Cardiac septum (tissue), 1 donor: ENCODE measurements around the gene GVQW3. TPM values are rescaled to one million over a fixed set of nuclear protein-coding genes. Genes with fewer than 3 reads are reported as not detected.

Source experiments
- DNase-seq: peaks from one replicate; pipeline ENCODE4 v3.0.0-alpha.2; 2020; ENCODE audit warnings: low spot score
- intact Hi-C: fragments of 100-400 bp; cut with DNase I; formaldehyde crosslinking; loops from one replicate; pipeline ENCODE4 v1.14.0; 2022
- total RNA-seq: library from RNA; stranded (reverse); fragmentation: NEBNext Ultra II Directional; extraction: Animal tissue kit (Norgen Biotek cat#: 25700); gene quantifications from one replicate; pipeline ENCODE4 v1.2.1, GENCODE V29; 2021
- donor health status: DM: no; HTN: no; CAD: no.

Gene GVQW3
- total RNA-seq, 1 donor from 2014 or later = 0.97 TPM

GRCh38 chr11:76436020-76436419 is 54.9 kb downstream of the GVQW3 start:
- no peak for DNase-seq
- intact Hi-C loops = no loop called here

- intact Hi-C loops = loop anchor here (5.0 to 10.0 kb wide), 2 partner anchors 209 to 236 kb away; partner anchors contain the start of gene WNT11
- no peak for DNase-seq
Observed at GRCh38 chr11:76443268-76443980, 62.3 kb downstream of the GVQW3 start.

GRCh38 chr11:76444065-76444383 is 62.9 kb downstream of the GVQW3 start:
- intact Hi-C loops = loop anchor here (1.0 to 10.0 kb wide), 3 partner anchors 63 to 237 kb away; partner anchors contain the start of genes GVQW3, THAP12 and WNT11
- DNase-seq = no peak

- DNase-seq = peak; percentile 99
- intact Hi-C loops = loop anchor here (1.0 to 10.0 kb wide), 3 partner anchors 63 to 237 kb away; partner anchors contain the start of genes GVQW3, THAP12 and WNT11
Observed at GRCh38 chr11:76444384-76445120, 63.4 kb downstream of the GVQW3 start, which contains the start of gene EMSY. Gene EMSY, plus strand, starts transcription at chr11:76445018. Its CDS starts 1,921 bp downstream, at chr11:76446939.

GRCh38 chr11:76445121-76446084 is 64.3 kb downstream of the GVQW3 start:
- intact Hi-C loops = loop anchor here (10.0 kb wide), 1 partner anchor 211 kb away; no protein-coding TSS in a partner anchor
- peak; percentile 81 for DNase-seq

- intact Hi-C loops = loop anchor here (10.0 kb wide), 1 partner anchor 214 kb away; no protein-coding TSS in a partner anchor
Observed at GRCh38 chr11:76448506-76448905, 67.4 kb downstream of the GVQW3 start.

DNA sequence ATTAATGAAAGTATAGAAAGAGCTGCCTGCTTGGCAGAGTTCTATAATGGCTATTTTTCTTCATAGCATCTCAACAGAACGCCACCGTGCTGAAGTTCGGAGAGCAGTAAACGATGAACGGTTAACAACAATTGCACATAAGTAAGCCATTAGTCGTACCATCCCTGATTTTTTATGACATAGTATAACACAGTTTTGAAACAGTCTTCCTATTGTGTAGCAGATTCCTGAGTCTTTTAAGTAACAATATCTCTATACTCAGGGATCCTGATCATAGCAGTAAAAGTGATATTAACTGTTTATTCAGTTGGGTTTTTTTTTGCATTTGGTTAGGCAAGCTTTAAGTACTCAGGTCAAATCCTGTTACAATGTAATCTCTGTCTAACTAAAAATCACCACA is 72.1 kb downstream of the GVQW3 start:
- intact Hi-C loops = no loop called here

More at GRCh38 chr11:76448506-76448905, 67.4 kb downstream of the GVQW3 start:
- DNase-seq = no peak

GRCh38 chr11:76455331-76455730 is 74.2 kb downstream of the GVQW3 start:
- intact Hi-C loops = no loop called here
- no peak for DNase-seq

More for the DNA sequence above, 72.1 kb downstream of the GVQW3 start:
- no peak for DNase-seq

DNA sequence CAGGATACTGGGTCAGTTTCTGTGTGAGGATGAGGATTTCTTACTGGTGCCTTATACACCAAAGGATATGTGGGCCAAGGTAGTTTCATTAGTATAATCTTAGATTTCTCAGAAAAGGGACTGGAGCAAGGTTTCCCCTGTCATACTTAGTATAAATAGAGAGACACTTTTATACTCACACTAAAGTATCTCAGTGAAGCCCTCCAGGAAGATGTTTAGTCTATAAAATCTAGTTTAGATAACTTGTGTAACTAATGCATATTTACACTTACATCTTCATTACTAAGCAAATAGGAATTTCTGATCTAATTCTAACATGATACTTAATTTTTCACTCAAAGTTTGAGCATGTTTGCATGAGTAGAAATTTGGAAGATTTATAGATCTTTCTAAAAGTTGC is 74.8 kb downstream of the GVQW3 start:
- DNase-seq = no peak

GRCh38 chr11:76456571-76456970 is 75.4 kb downstream of the GVQW3 start:
- DNase-seq = no peak
- intact Hi-C loops = no loop called here

More for the DNA sequence above, 74.8 kb downstream of the GVQW3 start:
- intact Hi-C loops = no loop called here

Other genes starting within 250 kb of the GVQW3 start
- gene WNT11, start 174.8 kb upstream of the GVQW3 start, total RNA-seq = 9.2 TPM
- gene THAP12, start 191 bp upstream of the GVQW3 start, total RNA-seq = 25.8 TPM
- 17.0 TPM for gene EMSY, start 63.7 kb downstream of the GVQW3 start, total RNA-seq